Calu3 (cell line): Measurements from ENCODE around the gene RAB25. TPM values are rescaled to one million over a fixed set of nuclear protein-coding genes. Genes with fewer than 3 reads are reported as not detected.

ENCODE experiments used
- BruUV-seq: library from RNA; stranded (reverse); fragments of 400-500 nt; replicated peaks from 2 replicates; lab custom pipeline; 2021; lab: Mats Ljungman, UMichigan
- CTCF ChIA-PET: fragments of 300-600 bp; sonication (Branson Sonifier 250); formaldehyde crosslinking; loops from one replicate; lab custom pipeline; 2022; ENCODE audit warnings: antibody characterized with exemption; lab: Charles Lee
- DNase-seq: peaks from one replicate; pipeline ENCODE4 v3.0.0; 2022
- H3K27ac Mint-ChIP-seq: one replicate; pipeline ENCODE4 v1.8.0; 2022; ENCODE audit warnings: mixed read lengths; ENCODE audit not compliant: unreplicated experiment
- H3K27me3 Mint-ChIP-seq: one replicate; pipeline ENCODE4 v1.8.0; 2022; ENCODE audit warnings: mixed read lengths; ENCODE audit not compliant: unreplicated experiment
- H3K36me3 Mint-ChIP-seq: one replicate; pipeline ENCODE4 v1.8.0; 2022; ENCODE audit warnings: mild to moderate bottlenecking, moderate library complexity, mixed read lengths; ENCODE audit not compliant: insufficient read depth, unreplicated experiment
- H3K4me1 Mint-ChIP-seq: one replicate; pipeline ENCODE4 v1.8.0; 2022; ENCODE audit warnings: mild to moderate bottlenecking, low read depth, mixed read lengths; ENCODE audit not compliant: unreplicated experiment
- H3K4me3 Mint-ChIP-seq: one replicate; pipeline ENCODE4 v1.8.0; 2022; ENCODE audit warnings: mild to moderate bottlenecking, low read depth, moderate library complexity, mixed read lengths; ENCODE audit not compliant: unreplicated experiment
- H3K9me3 Mint-ChIP-seq: one replicate; pipeline ENCODE4 v1.8.0; 2022; ENCODE audit warnings: low read depth, mixed read lengths; ENCODE audit not compliant: unreplicated experiment
- intact Hi-C: fragments of 100-400 bp; cut with micrococcal nuclease; formaldehyde crosslinking; loops from one replicate; pipeline ENCODE4 v1.10.0; 2022; ENCODE audit not compliant: unreplicated experiment
- total RNA-seq: library from RNA; stranded (reverse); gene quantifications from 2 replicates; pipeline ENCODE4 v1.2.3, GENCODE V29; 2022
- TF ChIP-seq, protein P1 (sequence below): fragments of 200-600 bp; IDR thresholded peaks from one replicate; pipeline ENCODE4 v1.8.0; 2022; ENCODE audit warnings: antibody characterized with exemption; ENCODE audit not compliant: unreplicated experiment

The RAB25 gene
- total RNA-seq, 1 experiment from 2014 or later, result 182 TPM

GRCh38 chr1:156052862-156053767, 7.8 kb upstream of the RAB25 start:
- peak overlapping the region; percentile 99 for H3K4me3 Mint-ChIP-seq
- BruUV-seq, result no TSS peak
- TF ChIP-seq, protein P1, sequence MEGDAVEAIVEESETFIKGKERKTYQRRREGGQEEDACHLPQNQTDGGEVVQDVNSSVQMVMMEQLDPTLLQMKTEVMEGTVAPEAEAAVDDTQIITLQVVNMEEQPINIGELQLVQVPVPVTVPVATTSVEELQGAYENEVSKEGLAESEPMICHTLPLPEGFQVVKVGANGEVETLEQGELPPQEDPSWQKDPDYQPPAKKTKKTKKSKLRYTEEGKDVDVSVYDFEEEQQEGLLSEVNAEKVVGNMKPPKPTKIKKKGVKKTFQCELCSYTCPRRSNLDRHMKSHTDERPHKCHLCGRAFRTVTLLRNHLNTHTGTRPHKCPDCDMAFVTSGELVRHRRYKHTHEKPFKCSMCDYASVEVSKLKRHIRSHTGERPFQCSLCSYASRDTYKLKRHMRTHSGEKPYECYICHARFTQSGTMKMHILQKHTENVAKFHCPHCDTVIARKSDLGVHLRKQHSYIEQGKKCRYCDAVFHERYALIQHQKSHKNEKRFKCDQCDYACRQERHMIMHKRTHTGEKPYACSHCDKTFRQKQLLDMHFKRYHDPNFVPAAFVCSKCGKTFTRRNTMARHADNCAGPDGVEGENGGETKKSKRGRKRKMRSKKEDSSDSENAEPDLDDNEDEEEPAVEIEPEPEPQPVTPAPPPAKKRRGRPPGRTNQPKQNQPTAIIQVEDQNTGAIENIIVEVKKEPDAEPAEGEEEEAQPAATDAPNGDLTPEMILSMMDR, result peak; percentile 43
- H3K36me3 Mint-ChIP-seq, result peaks cover 70% of the 10 kb centered on the region
- intact Hi-C loops, result no loop called here
- H3K27ac Mint-ChIP-seq, result peak overlapping the region; percentile 75
- H3K4me1 Mint-ChIP-seq, result peaks cover 33% of the 10 kb centered on the region
- H3K27me3 Mint-ChIP-seq, result no peaks in the 10 kb centered on the region
- no peaks in the 10 kb centered on the region for H3K9me3 Mint-ChIP-seq
- CTCF ChIA-PET, result interaction anchor here (0.6 to 2.4 kb wide), 8 partner anchors 9 to 226 kb away, joined by 3 to 10 read pairs (median 3); no protein-coding TSS in a partner anchor
- DNase-seq, result peak; percentile 81

DNA sequence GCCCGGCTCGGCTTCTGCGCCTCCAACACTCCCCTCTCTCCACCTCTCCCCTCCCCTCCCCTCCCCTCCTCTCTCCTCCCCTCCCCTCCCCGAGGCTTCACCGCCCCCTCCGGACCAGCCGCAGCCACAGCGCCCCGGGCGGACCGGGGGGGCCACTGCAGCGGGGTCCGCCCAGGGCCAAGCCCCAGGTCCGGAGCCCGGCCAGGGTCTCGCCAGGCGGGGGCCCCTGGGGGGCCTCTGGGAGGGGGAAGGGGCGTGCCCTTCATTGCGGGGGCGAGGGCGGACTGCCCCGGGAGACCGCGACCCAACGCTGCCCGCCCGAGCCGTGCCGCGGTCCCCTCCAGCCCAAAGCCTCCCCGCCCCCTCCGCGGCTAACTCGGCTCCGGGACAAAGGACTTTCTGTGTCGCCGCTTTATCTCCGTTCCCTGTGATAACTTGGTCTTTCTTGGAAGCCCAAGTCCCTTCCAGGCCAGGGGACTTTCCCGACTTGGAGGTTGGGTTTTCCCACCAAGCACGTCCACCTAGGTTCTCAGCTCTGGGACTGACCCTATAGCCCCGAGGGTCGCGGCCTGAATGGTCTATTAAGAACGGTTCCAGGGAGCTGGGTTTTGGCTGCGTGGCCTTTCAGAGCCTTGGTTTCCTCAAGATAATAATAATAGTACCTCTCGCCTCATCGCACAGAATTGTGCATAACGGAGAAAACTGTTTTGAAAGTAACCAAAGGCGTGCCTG, 7.0 kb upstream of the RAB25 start, which contains the start of gene UBQLN4:
UBQLN4 (minus strand) TSS at position 31 of the 732 bp plus-strand sequence. CDS start 97 bp downstream, outside the sequence.
- BruUV-seq, result TSS peak; percentile 53
- DNase-seq, result peak; percentile 94
- H3K4me3 Mint-ChIP-seq, result peak within 1 kb of the TSS; percentile 99

GRCh38 chr1:156054500-156055280, 6.3 kb upstream of the RAB25 start, which contains the start of gene LAMTOR2:
Gene LAMTOR2 (plus strand): TSS chr1:156054782. CDS start chr1:156054890, 108 bp downstream.
- CTCF ChIA-PET, result interaction anchor here (2.4 kb wide), 1 partner anchor 12 kb away, joined by 10 read pairs; no protein-coding TSS in a partner anchor
- no peaks in the 10 kb centered on the region for H3K9me3 Mint-ChIP-seq
- intact Hi-C loops, result no loop called here
- BruUV-seq, result no TSS peak
- peak within 1 kb of the TSS; percentile 80 for H3K27ac Mint-ChIP-seq
- H3K36me3 Mint-ChIP-seq, result peaks cover 69% of the 10 kb centered on the region
- peaks cover 33% of the 10 kb centered on the region for H3K4me1 Mint-ChIP-seq
- TF ChIP-seq, protein P1, result no peak
- no peaks in the 10 kb centered on the region for H3K27me3 Mint-ChIP-seq
- DNase-seq, result peak; percentile 99
- H3K4me3 Mint-ChIP-seq, result peak within 1 kb of the TSS; percentile 99

More for the DNA sequence above, 7.0 kb upstream of the RAB25 start, which contains the start of gene UBQLN4:
- TF ChIP-seq, protein P1, result peak; percentile 30
- H3K36me3 Mint-ChIP-seq, result peaks cover 68% of the 10 kb centered on the region
- no peaks in the 10 kb centered on the region for H3K27me3 Mint-ChIP-seq
- H3K9me3 Mint-ChIP-seq, result no peaks in the 10 kb centered on the region
- H3K4me1 Mint-ChIP-seq, result peaks cover 33% of the 10 kb centered on the region
- peak within 1 kb of the TSS; percentile 80 for H3K27ac Mint-ChIP-seq
- intact Hi-C loops, result no loop called here
- CTCF ChIA-PET, result interaction anchor here (0.6 to 2.4 kb wide), 6 partner anchors 8 to 225 kb away, joined by 3 to 10 read pairs (median 3); no protein-coding TSS in a partner anchor
